ENCODE data around the gene RGS8.

Gene RGS8

GRCh38 chr1:182684116-182684828 lies at the start of gene RGS8:
Gene RGS8 (minus strand): TSS chr1:182684587. CDS start chr1:182669649, 14,938 bp downstream.
- no peak for DNase-seq (ENCODE audit: low read depth)

- no peak for DNase-seq (ENCODE audit: low read depth)
These were observed 47.6 kb upstream of the RGS8 start for GRCh38 chr1:182731852-182732575.

GRCh38 chr1:182726912-182727311 lies 42.5 kb upstream of the RGS8 start:
- no peak for DNase-seq (ENCODE audit: low read depth)

- DNase-seq (ENCODE audit: low read depth): no peak
These were observed 41.2 kb upstream of the RGS8 start for GRCh38 chr1:182725259-182726255.

- no peak for DNase-seq (ENCODE audit: low read depth)
These were observed 39.8 kb upstream of the RGS8 start for GRCh38 chr1:182724215-182724614.

- no peak for DNase-seq (ENCODE audit: low read depth)
These were observed 38.8 kb upstream of the RGS8 start for GRCh38 chr1:182723200-182723599.

- DNase-seq (ENCODE audit: low read depth): no peak
These were observed 37.1 kb upstream of the RGS8 start for GRCh38 chr1:182721525-182721924.

GRCh38 chr1:182720463-182720862 lies 36.1 kb upstream of the RGS8 start:
- no peak for DNase-seq (ENCODE audit: low read depth)

GRCh38 chr1:182719553-182719952 lies 35.2 kb upstream of the RGS8 start:
- DNase-seq (ENCODE audit: low read depth): no peak

GRCh38 chr1:182718311-182718710 lies 33.9 kb upstream of the RGS8 start:
- no peak for DNase-seq (ENCODE audit: low read depth)

GRCh38 chr1:182716740-182717720 lies 32.6 kb upstream of the RGS8 start:
- no peak for DNase-seq (ENCODE audit: low read depth)

GRCh38 chr1:182715531-182715930 lies 31.1 kb upstream of the RGS8 start:
- no peak for DNase-seq (ENCODE audit: low read depth)

GRCh38 chr1:182714546-182714945 lies 30.2 kb upstream of the RGS8 start:
- no peak for DNase-seq (ENCODE audit: low read depth)

GRCh38 chr1:182713939-182714338 lies 29.6 kb upstream of the RGS8 start:
- no peak for DNase-seq (ENCODE audit: low read depth)

- DNase-seq (ENCODE audit: low read depth): no peak
These were observed 29.1 kb upstream of the RGS8 start for GRCh38 chr1:182713492-182713891.

- no peak for DNase-seq (ENCODE audit: low read depth)
These were observed 25.5 kb upstream of the RGS8 start for GRCh38 chr1:182709855-182710254.

GRCh38 chr1:182709225-182709764 lies 24.9 kb upstream of the RGS8 start:
- no peak for DNase-seq (ENCODE audit: low read depth)

GRCh38 chr1:182707122-182707521 lies 22.7 kb upstream of the RGS8 start:
- no peak for DNase-seq (ENCODE audit: low read depth)

- DNase-seq (ENCODE audit: low read depth): no peak
These were observed 20.3 kb upstream of the RGS8 start for GRCh38 chr1:182704677-182705076.

- no peak for DNase-seq (ENCODE audit: low read depth)
These were observed 19.2 kb upstream of the RGS8 start for GRCh38 chr1:182703539-182703938.
